H1 (cell line): Measurements from ENCODE around the gene ALOX5AP. TPM values are rescaled to one million over a fixed set of nuclear protein-coding genes. Genes with fewer than 3 reads are reported as not detected.

ENCODE experiments used
- CTCF ChIA-PET: fragments of 300-600 bp; sonication (Branson Sonifier 250); formaldehyde crosslinking; loops from one replicate; lab custom pipeline; 2021; ENCODE audit not compliant: partially characterized antibody; lab: Charles Lee
- POLR2A ChIA-PET: fragments of 300-600 bp; sonication (Branson Sonifier 250); formaldehyde crosslinking; loops from one replicate; lab custom pipeline; 2021; ENCODE audit warnings: inconsistent platforms; ENCODE audit not compliant: partially characterized antibody; lab: Charles Lee
- DNase-seq, 2 experiments: peaks; one replicate each; pipeline versions ENCODE4 v3.0.0 to v3.0.0-alpha.2; 2010 to 2022; ENCODE audit warnings: low spot score in 2 of 2, low read depth in 1 of 2, mixed read lengths in 1 of 2
- FAIRE-seq: peaks from 2 replicates; lab custom pipeline; 2011; peaks lifted over from hg19 to GRCh38; lab: Jason Lieb, UNC
- H2AFZ ChIP-seq: 2 replicates; pipeline ENCODE4 v1.8.1; 2012; ENCODE audit warnings: low read length, inconsistent platforms
- H2AK5ac ChIP-seq: 2 replicates; pipeline ENCODE4 v1.6.1; 2013; ENCODE audit warnings: low read depth, low read length
- H2BK120ac ChIP-seq: replicated peaks from 2 replicates; pipeline ENCODE3; 2013; ENCODE audit warnings: low read depth, low read length, inconsistent platforms
- H2BK12ac ChIP-seq: 2 replicates; pipeline ENCODE4 v1.6.1; 2013; ENCODE audit warnings: low read depth, low read length
- H2BK15ac ChIP-seq: 2 replicates; pipeline ENCODE4 v1.6.1; 2013; ENCODE audit warnings: low read length
- H2BK20ac ChIP-seq: 2 replicates; pipeline ENCODE4 v1.6.1; 2013; ENCODE audit warnings: low read length
- H2BK5ac ChIP-seq: 2 replicates; pipeline ENCODE4 v1.6.1; 2013; ENCODE audit warnings: low read depth, low read length
- H3K14ac ChIP-seq: 2 replicates; pipeline ENCODE4 v1.6.1; 2013; ENCODE audit warnings: inconsistent platforms; ENCODE audit not compliant: insufficient read length
- H3K18ac ChIP-seq: 2 replicates; pipeline ENCODE4 v1.6.1; 2013; ENCODE audit warnings: low read length; ENCODE audit errors: extremely low read depth
- H3K23ac ChIP-seq: 2 replicates; pipeline ENCODE4 v1.6.1; 2013; ENCODE audit warnings: inconsistent platforms; ENCODE audit not compliant: insufficient read length
- H3K23me2 ChIP-seq: 2 replicates; pipeline ENCODE4 v1.6.1; 2013; ENCODE audit warnings: low read depth, low read length
- H3K27ac ChIP-seq: 2 replicates; pipeline ENCODE4 v1.6.1; 2011; ENCODE audit warnings: low read depth, low read length, inconsistent platforms
- H3K27me3 ChIP-seq, 4 experiments: replicated peaks in 1 of 4; 1 replicate in 1 of 4; 2 replicates in 3 of 4; pipeline versions ENCODE4 v1.6.1 to v1.8.1; 2011 to 2013; ENCODE audit warnings: low read length in 3 of 4, mild to moderate bottlenecking in 3 of 4, inconsistent platforms in 2 of 4, mixed read lengths in 2 of 4, moderate library complexity in 1 of 4; ENCODE audit not compliant: control insufficient read depth in 3 of 4, insufficient read depth in 3 of 4; ENCODE audit errors: extremely low read depth in 1 of 4
- H3K36me3 ChIP-seq, 4 experiments: 2 replicates each; pipeline versions ENCODE4 v1.6.1 to v1.8.1; 2011 to 2013; ENCODE audit warnings: mild to moderate bottlenecking in 4 of 4, low read length in 3 of 4, moderate library complexity in 2 of 4, control low read depth in 1 of 4, inconsistent platforms in 1 of 4; ENCODE audit not compliant: insufficient read depth in 4 of 4, control insufficient read depth in 2 of 4
- H3K4ac ChIP-seq: replicated peaks from 2 replicates; pipeline ENCODE3; 2013; ENCODE audit warnings: low read length, low read depth, mixed read lengths, inconsistent platforms; ENCODE audit not compliant: insufficient read length
- H3K4me1 ChIP-seq, 4 experiments: replicated peaks in 1 of 4; 1 replicate in 1 of 4; 2 replicates in 3 of 4; pipeline versions ENCODE4 v1.6.1 to v1.8.1; 2011 to 2013; ENCODE audit warnings: low read length in 3 of 4, inconsistent platforms in 2 of 4, mixed read lengths in 1 of 4; ENCODE audit not compliant: insufficient read depth in 4 of 4, control insufficient read depth in 3 of 4
- H3K4me2 ChIP-seq, 2 experiments: 2 replicates each; pipeline versions ENCODE4 v1.6.1 to v1.8.1; 2011 to 2013; ENCODE audit warnings: low read depth in 2 of 2, low read length in 2 of 2, control low read depth in 1 of 2, inconsistent platforms in 1 of 2, mild to moderate bottlenecking in 1 of 2; ENCODE audit not compliant: insufficient read depth in 1 of 2
- H3K4me3 ChIP-seq, 4 experiments: fragments of 200-600, 300-600 bp in 1 of 4; sonication (generic), shearing (Covaris generic), sonication (Bioruptor Twin) in 1 of 4; 2 replicates each; pipeline versions ENCODE4 v1.5.1 to v1.8.1; 2011 to 2016; ENCODE audit warnings: low read length in 4 of 4, low read depth in 3 of 4, control low read depth in 2 of 4, inconsistent platforms in 2 of 4, mild to moderate bottlenecking in 2 of 4, mixed read lengths in 1 of 4, moderate library complexity in 1 of 4; ENCODE audit not compliant: insufficient read depth in 2 of 4; ENCODE audit errors: extremely low read depth in 1 of 4
- H3K56ac ChIP-seq: replicated peaks from 2 replicates; pipeline ENCODE3; 2013; ENCODE audit warnings: low read depth, mild to moderate bottlenecking, mixed read lengths, low read length, inconsistent platforms; ENCODE audit not compliant: insufficient read length
- H3K79me1 ChIP-seq: 2 replicates; pipeline ENCODE4 v1.6.1; 2013; ENCODE audit warnings: low read depth, low read length, control low read depth
- H3K79me2 ChIP-seq, 2 experiments: 2 replicates each; pipeline versions ENCODE4 v1.6.1 to v1.8.1; 2012 to 2013; ENCODE audit warnings: low read length in 2 of 2, mild to moderate bottlenecking in 2 of 2, inconsistent platforms in 1 of 2; ENCODE audit not compliant: insufficient read depth in 2 of 2, control insufficient read depth in 1 of 2
- H3K9ac ChIP-seq, 4 experiments: replicated peaks in 1 of 4; 1 replicate in 1 of 4; 2 replicates in 3 of 4; pipeline versions ENCODE4 v1.6.1 to v1.8.1; 2011 to 2013; ENCODE audit warnings: low read depth in 3 of 4, low read length in 3 of 4, control low read depth in 2 of 4, mild to moderate bottlenecking in 2 of 4, moderate library complexity in 2 of 4, inconsistent platforms in 1 of 4; ENCODE audit errors: extremely low read depth in 1 of 4
- H3K9me3 ChIP-seq, 2 experiments: 2 replicates each; pipeline versions ENCODE4 v1.6.1 to v1.8.1; 2012 to 2013; ENCODE audit warnings: mild to moderate bottlenecking in 2 of 2, moderate library complexity in 2 of 2, control low read depth in 1 of 2, inconsistent platforms in 1 of 2, low read depth in 1 of 2, low read length in 1 of 2, mixed read lengths in 1 of 2; ENCODE audit not compliant: insufficient read depth in 2 of 2
- H4K20me1 ChIP-seq, 2 experiments: replicated peaks in 1 of 2; 2 replicates each; pipeline versions ENCODE3 to v1.8.1; 2011 to 2013; ENCODE audit warnings: inconsistent platforms in 2 of 2, low read length in 2 of 2, mild to moderate bottlenecking in 1 of 2; ENCODE audit not compliant: insufficient read depth in 2 of 2, control insufficient read depth in 1 of 2
- H4K5ac ChIP-seq: 2 replicates; pipeline ENCODE4 v1.6.1; 2013; ENCODE audit warnings: low read length, low read depth, mixed read lengths, inconsistent platforms; ENCODE audit not compliant: insufficient read length
- H4K8ac ChIP-seq: 2 replicates; pipeline ENCODE4 v1.8.0; 2013; ENCODE audit warnings: mild to moderate bottlenecking, moderate library complexity, low read length, inconsistent platforms; ENCODE audit not compliant: insufficient read depth; ENCODE audit errors: extremely low read depth
- H4K91ac ChIP-seq: replicated peaks from 2 replicates; pipeline ENCODE3; 2013; ENCODE audit warnings: low read length, mixed read lengths, inconsistent platforms; ENCODE audit not compliant: insufficient read length
- BCL11A ChIP-seq, 2 experiments: IDR thresholded peaks; one replicate each; pipeline ENCODE4 v1.6.1; 2011; ENCODE audit warnings: low read depth in 2 of 2, low read length in 2 of 2, mild to moderate bottlenecking in 2 of 2
- JUN ChIP-seq: IDR thresholded peaks from 2 replicates; pipeline ENCODE4 v1.6.1; 2011; ENCODE audit warnings: low read depth, mild to moderate bottlenecking, improper control_type of control experiment, low read length
- WGBS, 2 experiments: shearing (Covaris generic) in 1 of 2; methylation state at CpG; one replicate each; pipeline versions ENCODE4 v1.1.6 to v1.1.7; 2013 to 2015; ENCODE audit warnings: low lambda C conversion rate in 2 of 2, mixed read lengths in 2 of 2, inconsistent platforms in 1 of 2, low coverage in 1 of 2, missing lambda C conversion rate in 1 of 2; ENCODE audit not compliant: insufficient replicate concordance in 2 of 2, insufficient coverage in 1 of 2, insufficient read length in 1 of 2; ENCODE audit errors: extremely low coverage in 1 of 2, missing lambda C conversion rate in 1 of 2; 5-methylcytosine and 5-hydroxymethylcytosine counted together
- polyA plus RNA-seq, 7 experiments: library from polyadenylated mRNA; depleted of rRNA in 3 of 7; stranded (reverse) in 5 of 7; unstranded in 2 of 7; fragments of >200 nt in 5 of 7; fragments of 200-250 nt in 2 of 7; gene quantifications; 1 replicate in 5 of 7; 2 replicates in 1 of 7; 4 replicates in 1 of 7; pipeline versions ENCODE4 v1.2.1 to v1.2.3, GENCODE V29; 2011 to 2013; ENCODE audit warnings: missing spikeins in 2 of 7, mixed read lengths in 2 of 7
- total RNA-seq: library from RNA; stranded (reverse); fragmentation: NEBNext Ultra II Directional; extraction: Animal tissue kit (Norgen Biotek cat#: 25700); gene quantifications from 2 replicates; pipeline ENCODE4 v1.2.1, GENCODE V29; 2021

ALOX5AP gene
- total and polyA plus RNA-seq, 2 of the 8 experiments (the other 6 are each of a cell fraction or from before 2014, with no cell fraction given): not detected

DNA sequence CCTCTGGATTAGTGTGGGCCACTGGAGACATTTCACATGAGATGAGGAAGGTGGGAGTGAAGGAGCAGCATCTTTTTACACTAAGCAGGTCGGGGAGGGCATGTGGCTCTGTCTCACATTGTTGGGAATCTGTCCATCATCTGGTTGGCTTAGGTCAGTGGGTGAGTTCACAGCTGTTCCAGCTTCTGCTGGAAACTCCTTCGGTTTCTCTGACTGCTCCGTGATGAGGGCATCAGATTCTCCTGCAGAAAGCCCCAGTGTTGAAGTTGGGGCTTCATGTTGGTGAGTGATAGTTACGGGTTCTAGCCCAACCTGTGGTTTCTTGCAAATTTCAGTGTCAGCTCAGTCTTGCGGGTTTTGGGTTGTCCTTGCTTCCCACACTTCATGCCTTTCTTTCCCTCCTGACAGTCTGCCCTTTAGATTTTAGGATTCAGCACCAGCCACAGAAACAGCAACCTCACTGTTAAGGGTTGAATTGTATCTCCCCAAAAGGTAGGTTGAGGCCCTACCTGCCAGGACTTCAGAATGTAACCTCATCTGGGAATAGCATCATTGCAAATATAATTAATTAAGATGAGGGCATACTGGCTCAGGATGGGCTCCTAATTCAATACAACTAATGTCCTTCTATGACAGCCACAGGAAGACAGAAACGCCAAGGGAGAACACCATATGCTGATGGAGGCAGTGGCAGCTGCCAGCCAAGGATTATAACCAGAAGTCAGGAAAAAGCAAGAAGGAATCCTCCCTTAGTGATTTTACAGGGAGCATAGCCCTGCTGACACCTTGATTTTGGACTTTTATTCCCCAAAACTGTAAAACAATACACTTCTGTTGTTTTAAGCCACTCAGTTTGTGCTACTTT is 7.6 kb upstream of the ALOX5AP start:
- H2AK5ac ChIP-seq: no peak overlapping the region
- H4K20me1 ChIP-seq: no peaks in the 10 kb centered on the region
- CTCF ChIA-PET: interaction anchor here (1.1 kb wide), 1 partner anchor 11 kb away, joined by 4 read pairs; no protein-coding TSS in a partner anchor
- no peak overlapping the region for H4K91ac ChIP-seq
- no peaks in the 10 kb centered on the region for H3K9me3 ChIP-seq
- H3K23ac ChIP-seq: no peak overlapping the region
- no peaks in the 10 kb centered on the region for H3K4me1 ChIP-seq
- H2BK12ac ChIP-seq: no peak overlapping the region
- no peak overlapping the region for H3K14ac ChIP-seq
- no peaks in the 10 kb centered on the region for H3K23me2 ChIP-seq
- FAIRE-seq: no peak
- H4K8ac ChIP-seq: no peak overlapping the region
- H3K4me2 ChIP-seq: no peak overlapping the region
- H2BK20ac ChIP-seq: no peak overlapping the region
- H2AFZ ChIP-seq: no peak overlapping the region
- H2BK5ac ChIP-seq: no peak overlapping the region
- H3K27ac ChIP-seq: no peak overlapping the region
- no peak overlapping the region for H3K9ac ChIP-seq
- no peaks in the 10 kb centered on the region for H3K27me3 ChIP-seq
- no peak overlapping the region for H3K4me3 ChIP-seq
- no peak overlapping the region for H3K18ac ChIP-seq
- no peak overlapping the region for H4K5ac ChIP-seq
- no peak for TF ChIP-seq BCL11A (IDR thresholded peaks at IDR 0.05; ENCODE audit: low read depth in 2 of 2, low read length in 2 of 2)
- no peak for TF ChIP-seq JUN
- no peak overlapping the region for H2BK120ac ChIP-seq
- no peaks in the 10 kb centered on the region for H3K36me3 ChIP-seq
- no peaks in the 10 kb centered on the region for H3K79me2 ChIP-seq
- POLR2A ChIA-PET: no interaction called here
- no peak overlapping the region for H3K4ac ChIP-seq
- DNase-seq: no peak
- no peak overlapping the region for H3K56ac ChIP-seq
- 83% methylated on average over 6 of the region's 6 CpGs; no CpG with 5 or more reads in 1 of the 2 experiments for WGBS, 2 experiments
- H3K79me1 ChIP-seq: no peaks in the 10 kb centered on the region
- H2BK15ac ChIP-seq: no peak overlapping the region
